LNCAP (cell line): Measurements from ENCODE around the gene FRAS1.

Experiments
- TF ChIP-seq, protein P1 (sequence below): fragments of 450-650 bp; IDR thresholded peaks from 2 replicates; pipeline ENCODE4 v1.5.1; 2017; ENCODE audit warnings: mild to moderate bottlenecking

Gene FRAS1

DNA sequence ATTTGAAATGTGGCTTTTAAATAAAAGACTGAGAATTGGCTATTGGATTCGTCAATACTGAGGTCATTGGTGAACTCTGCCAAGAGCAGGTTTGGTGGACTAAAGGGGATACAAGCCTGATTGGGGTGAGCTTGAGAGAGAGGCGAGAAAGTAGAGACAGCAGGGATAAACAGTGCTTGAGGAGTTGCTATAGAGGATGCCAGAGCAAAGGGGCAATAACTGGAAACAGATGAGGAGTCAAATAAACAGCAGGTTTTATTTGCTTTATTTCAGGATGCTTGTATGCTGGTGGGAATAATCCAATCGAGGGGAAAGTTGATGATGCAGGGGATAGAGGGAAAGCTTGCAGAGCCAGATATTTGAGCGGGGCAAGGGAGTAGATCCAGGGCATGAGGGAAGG, 470.4 kb downstream of the FRAS1 start:
- TF ChIP-seq, protein P1, sequence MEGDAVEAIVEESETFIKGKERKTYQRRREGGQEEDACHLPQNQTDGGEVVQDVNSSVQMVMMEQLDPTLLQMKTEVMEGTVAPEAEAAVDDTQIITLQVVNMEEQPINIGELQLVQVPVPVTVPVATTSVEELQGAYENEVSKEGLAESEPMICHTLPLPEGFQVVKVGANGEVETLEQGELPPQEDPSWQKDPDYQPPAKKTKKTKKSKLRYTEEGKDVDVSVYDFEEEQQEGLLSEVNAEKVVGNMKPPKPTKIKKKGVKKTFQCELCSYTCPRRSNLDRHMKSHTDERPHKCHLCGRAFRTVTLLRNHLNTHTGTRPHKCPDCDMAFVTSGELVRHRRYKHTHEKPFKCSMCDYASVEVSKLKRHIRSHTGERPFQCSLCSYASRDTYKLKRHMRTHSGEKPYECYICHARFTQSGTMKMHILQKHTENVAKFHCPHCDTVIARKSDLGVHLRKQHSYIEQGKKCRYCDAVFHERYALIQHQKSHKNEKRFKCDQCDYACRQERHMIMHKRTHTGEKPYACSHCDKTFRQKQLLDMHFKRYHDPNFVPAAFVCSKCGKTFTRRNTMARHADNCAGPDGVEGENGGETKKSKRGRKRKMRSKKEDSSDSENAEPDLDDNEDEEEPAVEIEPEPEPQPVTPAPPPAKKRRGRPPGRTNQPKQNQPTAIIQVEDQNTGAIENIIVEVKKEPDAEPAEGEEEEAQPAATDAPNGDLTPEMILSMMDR, result no peak

DNA sequence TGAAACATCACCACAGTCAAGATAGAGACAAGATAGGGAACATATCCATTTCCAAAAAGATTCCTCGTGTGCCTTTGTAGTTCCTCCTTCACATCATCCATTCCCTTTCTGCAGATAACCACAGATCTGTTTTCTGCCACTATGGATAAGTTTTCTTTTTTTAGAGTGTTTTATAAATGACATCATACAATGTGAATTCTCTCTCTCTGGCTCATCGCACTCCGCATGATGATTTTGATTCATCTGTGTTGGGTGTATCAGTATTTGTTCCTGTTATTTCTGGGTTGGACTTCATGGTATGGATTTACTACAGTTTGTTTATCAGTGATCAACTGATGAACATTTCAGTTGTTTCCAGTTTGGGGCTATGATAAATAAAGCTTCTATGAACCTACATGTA, 471.2 kb downstream of the FRAS1 start:
- TF ChIP-seq, protein P1, result no peak

DNA sequence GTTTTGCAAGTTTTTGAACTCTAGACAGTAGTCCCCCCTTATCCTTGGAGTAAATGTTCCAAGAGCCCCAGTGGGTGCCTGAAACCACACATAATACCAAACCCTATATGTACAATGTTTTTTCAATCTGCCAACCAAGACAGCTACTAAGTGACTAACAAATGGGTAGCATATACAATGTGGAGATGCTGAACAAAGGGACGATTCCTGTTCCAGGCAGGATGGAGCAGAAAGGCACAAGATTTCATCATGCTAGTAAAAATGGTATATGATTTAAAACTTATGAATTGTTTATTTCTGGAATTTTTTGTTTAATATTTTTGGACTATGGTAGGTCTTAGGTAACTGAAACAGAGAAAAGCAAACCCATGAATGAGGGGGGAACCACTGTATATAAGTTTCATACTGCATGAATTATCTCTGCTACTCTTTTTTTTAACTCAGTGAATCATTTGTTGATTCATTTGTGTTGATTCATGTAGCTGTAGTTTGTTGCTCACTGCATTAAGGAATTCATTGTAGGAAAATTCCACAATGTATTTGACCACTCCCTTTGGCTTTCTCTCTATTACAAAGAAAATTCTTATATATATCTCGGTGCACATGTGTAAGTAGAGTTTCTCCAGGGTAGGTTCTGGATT, 472.6 kb downstream of the FRAS1 start:
- TF ChIP-seq, protein P1, result no peak

DNA sequence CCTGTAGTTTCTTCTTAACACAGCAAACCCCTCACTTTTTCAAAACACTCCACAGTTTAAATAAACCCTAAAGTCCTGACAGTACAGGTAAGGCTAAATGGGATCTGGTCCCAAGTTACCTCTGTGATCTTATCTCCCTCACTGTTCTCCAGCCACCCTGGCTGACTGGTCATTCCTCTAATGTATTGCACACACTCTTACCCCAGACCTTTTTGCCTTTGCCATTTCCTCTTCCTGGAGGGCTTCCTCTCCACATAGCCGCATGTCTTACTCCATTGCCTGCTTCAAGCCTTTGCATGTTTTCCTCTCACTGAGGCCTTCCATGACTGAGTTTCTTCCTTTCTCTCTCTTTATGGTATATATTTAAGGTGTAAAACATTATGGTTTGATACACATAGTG, 474.9 kb downstream of the FRAS1 start:
- TF ChIP-seq, protein P1, result no peak

DNA sequence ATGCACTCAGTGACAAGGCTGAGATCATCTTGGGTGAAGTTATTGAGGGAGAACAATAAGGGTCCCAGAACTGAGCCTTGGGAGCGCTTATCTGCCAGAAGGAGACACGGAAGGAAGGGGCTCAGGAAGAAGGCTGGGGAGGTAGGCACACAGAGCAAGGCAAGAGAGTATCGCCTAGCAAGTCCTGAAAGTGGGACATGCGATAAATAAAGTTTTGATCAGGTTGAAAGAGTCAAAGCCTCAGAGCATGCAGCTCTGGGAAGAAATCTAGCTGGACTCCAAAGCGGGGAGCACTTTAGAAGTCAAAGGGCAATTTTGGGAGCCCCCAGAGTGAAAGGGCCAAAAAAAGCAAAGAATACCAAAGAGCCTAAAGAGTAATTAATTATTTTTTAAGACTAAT, 476.7 kb downstream of the FRAS1 start:
- TF ChIP-seq, protein P1, result no peak

DNA sequence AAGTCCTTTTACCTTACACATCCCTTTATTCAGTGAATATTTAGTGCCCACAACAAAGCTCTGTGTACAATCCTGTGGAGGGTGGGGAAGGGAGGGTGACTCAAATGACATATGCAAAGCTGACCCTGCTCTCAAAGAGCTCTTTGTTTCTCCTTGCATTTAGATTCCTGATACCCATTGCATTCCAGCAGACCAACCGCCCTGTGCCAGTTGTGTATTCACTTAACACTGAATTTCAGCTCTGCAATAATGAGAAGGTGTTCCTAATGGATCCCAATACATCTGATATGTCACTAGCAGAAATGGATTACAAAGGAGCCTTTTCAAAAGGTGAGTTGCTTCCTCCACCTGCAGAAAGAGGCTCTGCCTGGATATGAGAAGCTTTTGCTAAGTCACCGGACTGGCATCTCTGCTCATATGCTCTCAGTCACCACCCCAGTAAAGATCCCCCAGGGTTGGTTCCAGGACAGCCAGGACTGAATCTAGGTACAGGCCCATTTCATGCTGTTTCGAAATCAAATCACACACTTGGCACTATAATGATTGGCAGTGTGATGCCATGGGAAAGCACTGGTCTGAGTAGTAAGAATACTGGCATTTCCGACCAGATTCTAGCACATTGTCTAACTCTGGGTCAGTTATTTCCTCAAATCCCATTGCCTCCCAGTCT, 477.3 kb downstream of the FRAS1 start:
- TF ChIP-seq, protein P1, result no peak

DNA sequence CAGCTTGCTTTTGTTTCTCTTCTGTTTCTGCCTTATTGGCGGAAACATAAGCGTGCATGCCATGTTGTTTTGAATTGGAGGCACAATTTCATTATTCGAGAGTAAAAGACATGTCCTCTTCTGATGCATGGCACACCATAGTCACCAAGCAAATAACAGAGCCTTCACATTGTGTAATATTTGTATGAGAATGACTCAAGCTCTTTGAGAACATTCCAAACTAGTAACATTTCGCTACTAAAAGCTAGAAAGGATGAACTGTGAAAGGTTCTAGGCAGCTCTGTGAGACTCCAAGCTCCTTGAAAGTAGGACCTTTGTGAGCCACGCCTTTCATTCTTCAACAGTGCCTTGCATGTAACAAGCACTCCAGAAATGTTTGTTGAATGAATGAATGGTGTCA, 485.2 kb downstream of the FRAS1 start:
- TF ChIP-seq, protein P1, result no peak
